Osteocyte (in vitro differentiated cells): ENCODE measurements around the gene FAM227B. TPM values are rescaled to one million over a fixed set of nuclear protein-coding genes. Genes with fewer than 3 reads are reported as not detected.
"Not testable (repeated sequence)": the region's sequence is repeated elsewhere in the genome, so short reads cannot be mapped to it uniquely, and the experiment has no call there.

Experiments
- DNase-seq: peaks from one replicate; pipeline ENCODE4 v3.0.0; 2021; ENCODE audit warnings: mixed read lengths; ENCODE audit not compliant: unreplicated experiment; ENCODE audit errors: extremely low spot score
- H3K27ac Mint-ChIP-seq: one replicate; pipeline ENCODE4 v1.8.0; 2021; ENCODE audit warnings: mild to moderate bottlenecking, mixed read lengths; ENCODE audit not compliant: unreplicated experiment
- H3K27me3 Mint-ChIP-seq: one replicate; pipeline ENCODE4 v1.8.0; 2021; ENCODE audit warnings: mixed read lengths; ENCODE audit not compliant: unreplicated experiment
- H3K36me3 Mint-ChIP-seq: one replicate; pipeline ENCODE4 v1.8.0; 2021; ENCODE audit warnings: mixed read lengths; ENCODE audit not compliant: unreplicated experiment
- H3K4me1 Mint-ChIP-seq: one replicate; pipeline ENCODE4 v1.8.0; 2021; ENCODE audit warnings: mixed read lengths; ENCODE audit not compliant: unreplicated experiment
- H3K4me3 Mint-ChIP-seq: one replicate; pipeline ENCODE4 v1.8.0; 2021; ENCODE audit warnings: mild to moderate bottlenecking, moderate library complexity, mixed read lengths; ENCODE audit not compliant: unreplicated experiment
- H3K9me3 Mint-ChIP-seq: one replicate; pipeline ENCODE4 v1.8.0; 2021; ENCODE audit warnings: mixed read lengths; ENCODE audit not compliant: unreplicated experiment
- total RNA-seq: library from RNA; stranded (reverse); gene quantifications from 2 replicates; pipeline ENCODE4 v1.2.1, GENCODE V29; 2021
- TF ChIP-seq, protein P1 (sequence below): fragments of 200-600 bp; sonication (generic); IDR thresholded peaks from 2 replicates; pipeline ENCODE4 v1.5.0; 2021; ENCODE audit warnings: antibody characterized with exemption, mild to moderate bottlenecking, moderate library complexity

Gene FAM227B
- total RNA-seq, 1 donor from 2014 or later = 3.0 TPM

DNA sequence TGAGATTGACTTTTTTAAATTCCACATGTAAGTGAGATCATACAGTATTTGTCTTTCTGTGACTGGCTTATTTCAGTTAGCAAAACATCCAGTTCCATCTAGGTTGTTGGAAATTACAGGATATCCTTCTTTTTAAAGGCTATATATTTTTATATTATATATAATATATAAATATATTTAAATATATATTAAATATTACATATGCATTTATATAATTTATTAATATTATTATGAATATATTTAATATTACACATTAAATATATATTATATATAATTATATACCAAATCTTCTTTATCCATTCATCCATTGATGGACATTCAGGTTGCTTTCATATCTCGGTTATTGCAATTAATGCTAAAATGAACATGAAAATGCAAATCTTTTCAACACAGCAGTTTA, 49.9 kb downstream of the FAM227B start:
- Mint-ChIP-seq H3K4me1 (no peaks in the 10 kb centered on the region), H3K36me3 (peaks cover 3% of the 10 kb centered on the region), H3K9me3 (peaks cover 16% of the 10 kb centered on the region), H3K27ac (no peak overlapping the region), H3K4me3 (no peak overlapping the region), H3K27me3 (peaks cover under 1% of the 10 kb centered on the region)
- DNase-seq = no peak
- TF ChIP-seq, protein P1, sequence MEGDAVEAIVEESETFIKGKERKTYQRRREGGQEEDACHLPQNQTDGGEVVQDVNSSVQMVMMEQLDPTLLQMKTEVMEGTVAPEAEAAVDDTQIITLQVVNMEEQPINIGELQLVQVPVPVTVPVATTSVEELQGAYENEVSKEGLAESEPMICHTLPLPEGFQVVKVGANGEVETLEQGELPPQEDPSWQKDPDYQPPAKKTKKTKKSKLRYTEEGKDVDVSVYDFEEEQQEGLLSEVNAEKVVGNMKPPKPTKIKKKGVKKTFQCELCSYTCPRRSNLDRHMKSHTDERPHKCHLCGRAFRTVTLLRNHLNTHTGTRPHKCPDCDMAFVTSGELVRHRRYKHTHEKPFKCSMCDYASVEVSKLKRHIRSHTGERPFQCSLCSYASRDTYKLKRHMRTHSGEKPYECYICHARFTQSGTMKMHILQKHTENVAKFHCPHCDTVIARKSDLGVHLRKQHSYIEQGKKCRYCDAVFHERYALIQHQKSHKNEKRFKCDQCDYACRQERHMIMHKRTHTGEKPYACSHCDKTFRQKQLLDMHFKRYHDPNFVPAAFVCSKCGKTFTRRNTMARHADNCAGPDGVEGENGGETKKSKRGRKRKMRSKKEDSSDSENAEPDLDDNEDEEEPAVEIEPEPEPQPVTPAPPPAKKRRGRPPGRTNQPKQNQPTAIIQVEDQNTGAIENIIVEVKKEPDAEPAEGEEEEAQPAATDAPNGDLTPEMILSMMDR = no peak

DNA sequence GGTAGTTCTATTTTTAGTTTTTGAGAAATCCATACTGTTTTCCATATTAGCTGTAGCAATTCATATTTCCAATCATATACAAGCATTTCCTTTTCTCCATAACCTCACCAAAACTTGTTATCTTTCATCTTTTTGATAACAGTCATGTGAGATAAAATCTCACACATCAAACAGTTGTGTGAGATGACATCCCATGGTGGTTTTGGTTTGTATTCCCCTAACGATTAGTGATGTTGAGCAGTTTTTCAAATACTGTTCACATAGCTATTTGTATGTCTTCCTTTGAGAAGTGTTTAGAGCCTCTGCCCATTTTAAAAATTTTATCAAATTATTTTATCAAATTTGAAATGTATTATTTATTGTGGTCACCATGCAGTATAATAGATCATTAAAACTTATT, 50.4 kb downstream of the FAM227B start:
- H3K27me3 Mint-ChIP-seq = peaks cover 3% of the 10 kb centered on the region
- H3K4me3 Mint-ChIP-seq = no peak overlapping the region
- DNase-seq = no peak
- H3K36me3 Mint-ChIP-seq = peaks cover 3% of the 10 kb centered on the region
- TF ChIP-seq, protein P1 = no peak
- no peaks in the 10 kb centered on the region for H3K4me1 Mint-ChIP-seq
- peaks cover 16% of the 10 kb centered on the region for H3K9me3 Mint-ChIP-seq
- no peak overlapping the region for H3K27ac Mint-ChIP-seq

GRCh38 chr15:49560045-49560444, 60.6 kb downstream of the FAM227B start:
- DNase-seq = no peak
- Mint-ChIP-seq H3K4me3 (no peak overlapping the region), H3K36me3 (no peaks in the 10 kb centered on the region), H3K9me3 (peaks cover 70% of the 10 kb centered on the region), H3K27me3 (no peaks in the 10 kb centered on the region), H3K27ac (no peak overlapping the region), H3K4me1 (no peaks in the 10 kb centered on the region)
- TF ChIP-seq, protein P1 = no peak

GRCh38 chr15:49558929-49559328, 61.7 kb downstream of the FAM227B start:
- Mint-ChIP-seq H3K27me3 (peaks cover 5% of the 10 kb centered on the region), H3K4me3 (no peak overlapping the region), H3K4me1 (no peaks in the 10 kb centered on the region), H3K36me3 (no peaks in the 10 kb centered on the region), H3K27ac (no peak overlapping the region), H3K9me3 (peaks cover 70% of the 10 kb centered on the region)
- no peak for DNase-seq
- TF ChIP-seq, protein P1 = no peak

GRCh38 chr15:49556437-49556836, 64.2 kb downstream of the FAM227B start:
- TF ChIP-seq, protein P1 = no peak
- peaks cover 52% of the 10 kb centered on the region for H3K9me3 Mint-ChIP-seq
- no peak overlapping the region for H3K4me3 Mint-ChIP-seq

GRCh38 chr15:49550342-49550741, 70.3 kb downstream of the FAM227B start:
- peak; percentile 77 for DNase-seq
- peaks cover 27% of the 10 kb centered on the region for H3K9me3 Mint-ChIP-seq
- H3K36me3 Mint-ChIP-seq, H3K4me3 Mint-ChIP-seq, H3K4me1 Mint-ChIP-seq, H3K27ac Mint-ChIP-seq: not testable (repeated sequence)
- H3K27me3 Mint-ChIP-seq = peaks cover 21% of the 10 kb centered on the region

More at GRCh38 chr15:49556437-49556836, 64.2 kb downstream of the FAM227B start:
- Mint-ChIP-seq H3K27ac (no peak overlapping the region), H3K4me1 (no peaks in the 10 kb centered on the region), H3K27me3 (peaks cover 11% of the 10 kb centered on the region), H3K36me3 (no peaks in the 10 kb centered on the region)
- DNase-seq = peak; percentile 78
